ENCODE data around the gene TMEM51. TPM values are rescaled to one million over a fixed set of nuclear protein-coding genes. Genes with fewer than 3 reads are reported as not detected.

Gene TMEM51
- total and polyA plus RNA-seq, 10 of the 15 experiments (the other 5 are each of a cell fraction or from before 2014, with no cell fraction given), result 0.55 to 4.8 (median 3.1) TPM

- TF ChIP-seq USF2 (IDR thresholded peaks at IDR 0.05; ENCODE audit: borderline replicate concordance, low read depth, low read length) (no peak), WRNIP1 (IDR thresholded peaks at IDR 0.05; ENCODE audit: borderline replicate concordance, low read depth, low read length) (no peak)
These were observed 27.5 kb downstream of the TMEM51 start (continued) for GRCh38 chr1:15180945-15181523.

- 14% methylated on average over 10 of the region's 10 CpGs for WGBS (ENCODE audit: insufficient coverage, insufficient replicate concordance, low lambda C conversion rate, missing lambda C conversion rate)
- H3K4me3 ChIP-seq, result no peak overlapping the region
- intact Hi-C loops (cut with micrococcal nuclease; ENCODE audit: unreplicated experiment), result no loop called here
- in situ Hi-C loops (cut with MboI), result no loop called here
- peaks cover 21% of the 10 kb centered on the region for H3K4me1 ChIP-seq (ENCODE audit: control insufficient read depth, insufficient read depth, low read length)
- H3K27ac ChIP-seq (ENCODE audit: control insufficient read depth, insufficient read depth), result no peak overlapping the region
- H3K9me3 ChIP-seq (replicated peaks; ENCODE audit: control insufficient read depth, insufficient read depth, low read length), result no peaks in the 10 kb centered on the region; the same call in 2 of the 3 replicates
- no peaks in the 10 kb centered on the region for H3K27me3 ChIP-seq (replicated peaks in 1 of 2; ENCODE audit: control insufficient read depth in 2 of 2, insufficient read depth in 2 of 2, low read length in 1 of 2)
- ATAC-seq (no peak), FAIRE-seq (no peak), DNase-seq (ENCODE audit: low read depth, low spot score) (peak; percentile 45)
- peaks cover 3% of the 10 kb centered on the region for H3K79me2 ChIP-seq (ENCODE audit: control insufficient read depth, insufficient read depth, low read length)
- H4K20me1 ChIP-seq (ENCODE audit: control insufficient read depth, insufficient read depth), result no peaks in the 10 kb centered on the region
- ChIA-PET CTCF (interaction anchor here (1.4 to 1.6 kb wide), 4 partner anchors 14 to 90 kb away, joined by 3 to 4 read pairs (median 4); no protein-coding TSS in a partner anchor), SMC1A (ENCODE audit: uncharacterized antibody, unreplicated experiment) (interaction anchor here (1.2 to 3.0 kb wide), 6 partner anchors 10 to 90 kb away, joined by 3 to 11 read pairs (median 4); no protein-coding TSS in a partner anchor), POLR2A (interaction anchor here (0.9 kb wide), 1 partner anchor 12 kb away, joined by 3 read pairs; no protein-coding TSS in a partner anchor), RAD21 (ENCODE audit: unreplicated experiment) (interaction anchor here (1.5 to 1.6 kb wide), 2 partner anchors 19 to 50 kb away, joined by 4 read pairs; no protein-coding TSS in a partner anchor)
- H2AFZ ChIP-seq (ENCODE audit: control insufficient read depth, low read depth, low read length), result no peak overlapping the region
- H3K36me3 ChIP-seq (ENCODE audit: control insufficient read depth in 2 of 2, insufficient read depth in 2 of 2, low read length in 1 of 2), result no peaks in the 10 kb centered on the region
- H3K9ac ChIP-seq (ENCODE audit: control insufficient read depth, insufficient read depth, low read length), result no peak overlapping the region
- no peak overlapping the region; the same call in 1 of the 2 replicates for H3K4me2 ChIP-seq (ENCODE audit: control insufficient read depth, insufficient read depth)
- BruUV-seq (replicated peaks), result no TSS peak
- TF ChIP-seq POLR2AphosphoS5 (IDR thresholded peaks at IDR 0.05; ENCODE audit: low read length) (no peak), RUNX3 (IDR thresholded peaks at IDR 0.05; ENCODE audit: low read length) (0 out of 2 replicates have a peak, but pooled peaks have one; percentile 6), POU2F2 (IDR thresholded peaks at IDR 0.05; ENCODE audit: borderline replicate concordance, low read depth, low read length) (no peak), ZZZ3 (IDR thresholded peaks at IDR 0.05; ENCODE audit: control insufficient read depth, insufficient read length, low read depth) (no peak), PAX5 (IDR thresholded peaks at IDR 0.05; ENCODE audit: borderline replicate concordance, low read depth, low read length) (peak; percentile 92), ZNF622 (IDR thresholded peaks at IDR 0.05) (no peak)
These were observed 28.0 kb downstream of the TMEM51 start for GRCh38 chr1:15181564-15181963.

Measured in GM12878 (cell line).